Immature natural killer cell (primary cell): Measurements from ENCODE around the gene CYGB. TPM values are rescaled to one million over a fixed set of nuclear protein-coding genes. Genes with fewer than 3 reads are reported as not detected.
"Not testable (repeated sequence)": the region's sequence is repeated elsewhere in the genome, so short reads cannot be mapped to it uniquely, and the experiment has no call there.

ENCODE experiments used
- DNase-seq, 3 donors: peaks; one replicate each; pipeline ENCODE4 v3.0.0; 2022; ENCODE audit warnings: mixed read lengths in 1 of 3
- H3K27ac Mint-ChIP-seq, 6 donors: one replicate each; pipeline ENCODE4 v1.8.0; 2020; ENCODE audit warnings: mixed read lengths in 6 of 6, mild to moderate bottlenecking in 5 of 6, inconsistent platforms in 4 of 6, moderate library complexity in 3 of 6
- H3K27me3 Mint-ChIP-seq, 3 donors: one replicate each; pipeline ENCODE4 v1.8.0; 2020 to 2021; ENCODE audit warnings: low read depth in 3 of 3, mild to moderate bottlenecking in 3 of 3, mixed read lengths in 3 of 3, moderate library complexity in 3 of 3, inconsistent platforms in 1 of 3
- H3K36me3 Mint-ChIP-seq, 3 donors: one replicate each; pipeline ENCODE4 v1.8.0; 2020; ENCODE audit warnings: mixed read lengths in 3 of 3, inconsistent platforms in 2 of 3, mild to moderate bottlenecking in 2 of 3
- H3K4me1 Mint-ChIP-seq, 2 donors: one replicate each; pipeline ENCODE4 v1.8.0; 2020; ENCODE audit warnings: inconsistent platforms in 2 of 2, mild to moderate bottlenecking in 2 of 2, mixed read lengths in 2 of 2, moderate library complexity in 1 of 2
- H3K4me3 Mint-ChIP-seq, 5 donors: one replicate each; pipeline ENCODE4 v1.8.0; 2020; ENCODE audit warnings: mild to moderate bottlenecking in 5 of 5, mixed read lengths in 5 of 5, inconsistent platforms in 3 of 5, moderate library complexity in 3 of 5
- H3K9me3 Mint-ChIP-seq, 6 donors: one replicate each; pipeline ENCODE4 v1.8.0; 2020; ENCODE audit warnings: mild to moderate bottlenecking in 6 of 6, mixed read lengths in 6 of 6, inconsistent platforms in 4 of 6, moderate library complexity in 3 of 6
- polyA plus RNA-seq, 3 donors: library from polyadenylated mRNA; unstranded; fragments of 300-500 nt; fragmentation: Illumina TruSeq; gene quantifications; one replicate each; pipeline ENCODE4 v1.2.3, GENCODE V29; 2021

Gene CYGB
- polyA plus RNA-seq, 3 donors from 2014 or later, result 0.09 to 0.41 TPM; not detected in 1

DNA sequence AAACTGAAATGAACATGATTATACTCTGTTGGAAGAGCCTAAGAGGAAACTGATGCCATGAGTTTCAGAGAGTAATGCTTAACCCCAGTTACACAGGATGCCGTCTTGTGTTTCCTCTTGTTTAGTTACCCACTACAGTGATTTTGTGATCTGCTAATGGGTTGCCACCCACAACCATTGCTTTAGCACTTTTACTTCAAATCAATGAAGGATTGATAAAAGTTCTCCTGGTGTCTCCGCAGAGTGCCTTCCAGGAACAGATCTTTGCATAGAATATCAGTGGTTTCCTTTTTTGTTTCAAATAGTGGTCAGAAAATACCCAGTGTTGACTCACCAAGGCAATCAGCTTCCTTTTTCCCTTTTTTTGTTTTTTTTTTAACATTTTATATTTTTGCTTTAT lies 25.9 kb upstream of the CYGB start:
- peak overlapping the region in 2 of 6 donors; percentile 65 to 85 for H3K27ac Mint-ChIP-seq
- peaks cover 28 to 39% of the 10 kb centered on the region in 2 donors for H3K4me1 Mint-ChIP-seq
- peaks cover 14 to 28% (median 18%) of the 10 kb centered on the region in 3 donors for H3K36me3 Mint-ChIP-seq
- H3K4me3 Mint-ChIP-seq, DNase-seq, H3K27me3 Mint-ChIP-seq, H3K9me3 Mint-ChIP-seq: not testable (repeated sequence)

DNA sequence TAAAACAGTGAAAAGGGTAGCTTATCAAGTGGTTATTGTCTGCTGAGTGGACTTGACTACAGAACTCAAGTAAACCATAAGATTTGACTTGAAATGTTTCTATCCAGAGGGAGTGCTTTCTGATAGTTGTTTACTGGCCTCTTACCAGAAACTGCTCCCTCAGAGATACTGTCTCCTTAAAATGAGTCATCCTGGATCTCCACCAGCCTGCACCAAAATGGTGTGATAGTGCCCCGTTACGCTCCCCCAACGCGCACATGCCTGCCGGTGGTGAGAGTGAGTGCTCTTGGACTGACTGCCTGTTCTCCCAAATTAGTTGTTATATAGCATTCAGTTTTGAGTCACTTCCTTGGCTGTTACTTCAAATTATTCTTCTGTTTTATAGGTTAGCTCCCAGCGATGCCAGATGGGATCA lies 25.2 kb upstream of the CYGB start:
- Mint-ChIP-seq H3K36me3 (peaks cover 14 to 28% (median 18%) of the 10 kb centered on the region in 3 donors), H3K27ac (peak overlapping the region in 2 of 6 donors; percentile 65 to 89), H3K27me3 (peaks cover 0 to 4% (median 3%) of the 10 kb centered on the region in 3 donors), H3K4me3 (peak overlapping the region in 1 of 5 donors; percentile 44), H3K4me1 (peaks cover 29 to 39% of the 10 kb centered on the region in 2 donors), H3K9me3 (no peaks in the 10 kb centered on the region)
- DNase-seq, result no peak

DNA sequence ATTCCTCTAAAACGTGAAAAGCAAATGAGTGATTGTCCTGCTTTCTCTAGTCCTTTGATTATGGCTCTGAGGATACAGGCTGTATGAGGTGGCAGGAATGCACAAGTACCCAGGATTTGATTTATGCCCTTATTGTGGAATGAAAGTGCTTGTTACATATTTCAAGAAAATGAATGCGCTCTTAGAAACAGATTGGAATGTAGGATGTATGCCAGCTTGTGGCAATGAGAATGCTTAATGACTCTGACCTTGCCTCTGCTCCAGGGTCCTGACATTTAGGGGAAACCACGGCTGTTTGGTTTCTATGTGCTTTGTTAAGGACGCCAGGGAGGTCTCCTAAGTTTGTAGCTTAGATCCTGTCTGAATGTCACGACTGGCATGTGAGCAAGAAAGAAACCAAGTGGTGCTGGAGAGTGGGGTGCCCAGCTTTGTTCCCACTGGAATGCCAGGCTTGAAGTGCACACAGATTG lies 24.3 kb upstream of the CYGB start:
- Mint-ChIP-seq H3K36me3 (peaks cover 14 to 28% (median 18%) of the 10 kb centered on the region in 3 donors), H3K4me3 (peak overlapping the region in 1 of 5 donors; percentile 70), H3K9me3 (no peaks in the 10 kb centered on the region), H3K27me3 (peaks cover 4 to 12% (median 10%) of the 10 kb centered on the region in 3 donors), H3K27ac (peak overlapping the region in 2 of 6 donors; percentile 53 to 92), H3K4me1 (peaks cover 31 to 39% of the 10 kb centered on the region in 2 donors)
- DNase-seq, result no peak

DNA sequence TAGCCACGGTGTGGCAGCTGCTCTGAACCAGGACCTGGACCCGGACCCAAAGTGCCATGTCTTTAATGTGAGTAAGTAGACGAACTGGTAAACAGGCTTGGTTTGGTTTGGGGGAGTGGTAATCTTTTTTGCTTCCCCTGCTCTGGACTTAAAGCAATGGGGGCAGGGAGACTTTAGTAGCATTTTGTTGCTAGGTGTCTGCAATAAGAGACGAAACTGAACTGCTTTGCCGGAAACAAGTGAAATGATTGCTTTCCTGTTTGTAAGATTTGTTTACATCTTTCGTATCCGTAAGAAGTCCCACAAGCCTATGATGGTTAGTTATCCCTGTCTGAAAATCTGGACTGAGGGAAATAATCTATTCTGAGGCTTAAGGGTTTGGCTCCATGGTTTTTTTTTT lies 23.8 kb upstream of the CYGB start:
- peaks cover 36 to 43% of the 10 kb centered on the region in 2 donors for H3K4me1 Mint-ChIP-seq
- H3K4me3 Mint-ChIP-seq, result peak overlapping the region in 1 of 5 donors; percentile 70
- H3K27ac Mint-ChIP-seq, result peak overlapping the region in 2 of 6 donors; percentile 53 to 92
- peak in 1 of 3 donors; percentile 55 for DNase-seq
- H3K9me3 Mint-ChIP-seq, result no peaks in the 10 kb centered on the region
- H3K27me3 Mint-ChIP-seq, result peaks cover 8 to 15% (median 9%) of the 10 kb centered on the region in 3 donors
- peaks cover 14 to 28% (median 18%) of the 10 kb centered on the region in 3 donors for H3K36me3 Mint-ChIP-seq

DNA sequence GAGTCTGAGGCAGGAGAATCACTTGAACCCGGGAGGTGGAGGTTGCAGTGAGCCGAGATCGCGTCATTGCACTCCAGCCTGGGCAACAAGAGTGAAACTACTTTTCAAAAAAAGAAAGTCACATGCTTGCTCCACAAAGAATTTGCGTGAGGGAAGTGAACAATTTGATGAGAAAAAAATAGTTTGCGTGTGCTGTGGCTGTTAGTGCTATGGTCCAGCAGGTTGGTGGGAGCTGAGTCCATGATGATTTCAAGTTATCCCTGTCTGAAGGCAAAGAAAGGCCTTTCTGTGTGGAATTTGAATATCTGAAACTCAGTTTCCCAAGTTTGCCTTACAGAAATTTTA lies 23.3 kb upstream of the CYGB start:
- H3K4me3 Mint-ChIP-seq, result peak overlapping the region in 1 of 5 donors; percentile 70
- peak overlapping the region in 3 of 6 donors; percentile 50 to 92 (median 53) for H3K27ac Mint-ChIP-seq
- H3K36me3 Mint-ChIP-seq, result peaks cover 14 to 27% (median 15%) of the 10 kb centered on the region in 3 donors

DNA sequence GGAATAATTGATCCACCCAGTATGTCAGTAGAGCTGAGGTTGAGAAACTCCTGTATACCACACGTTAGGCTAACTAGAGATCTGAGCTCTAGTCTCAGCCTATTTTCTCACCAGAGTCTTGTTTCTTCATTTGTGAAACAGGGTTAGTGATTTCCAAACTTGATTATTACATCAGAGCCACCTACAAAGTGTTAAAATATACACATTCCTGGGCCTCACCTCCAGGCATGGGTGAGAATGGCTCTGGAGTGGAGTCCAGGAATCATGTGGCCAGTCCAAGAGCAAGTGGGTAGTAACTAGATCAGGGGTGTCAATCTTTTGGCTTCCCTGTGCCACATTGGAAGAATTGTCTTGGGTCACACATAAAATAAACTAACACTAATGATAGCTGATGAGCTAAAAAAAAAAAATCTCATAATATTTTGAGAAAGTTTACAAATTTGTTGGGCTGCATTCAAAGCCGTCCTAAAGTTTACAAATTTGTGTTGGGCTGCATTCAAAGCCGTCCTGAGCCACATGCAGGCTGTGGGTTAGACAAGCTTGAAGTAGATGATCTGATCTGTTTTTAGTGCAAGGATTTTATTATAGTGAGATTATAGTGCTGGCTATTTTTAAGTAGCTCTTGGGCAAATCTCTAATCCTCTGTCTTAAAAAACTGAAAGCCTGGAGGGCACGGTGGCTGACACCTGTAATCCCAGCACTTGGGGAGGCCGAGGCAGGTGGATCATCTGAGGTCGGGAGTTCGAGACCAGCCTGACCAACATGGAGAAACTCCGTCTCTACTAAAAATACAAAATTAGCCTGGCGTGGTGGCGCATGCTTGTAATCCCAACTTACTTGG lies 22.7 kb upstream of the CYGB start:
- peak overlapping the region in 5 of 6 donors; percentile 31 to 92 (median 53) for H3K27ac Mint-ChIP-seq
- no peak for DNase-seq
- H3K4me1 Mint-ChIP-seq, result peaks cover 38 to 51% of the 10 kb centered on the region in 2 donors
- peaks cover 9 to 21% (median 10%) of the 10 kb centered on the region in 3 donors for H3K36me3 Mint-ChIP-seq
- peaks cover 7 to 15% (median 8%) of the 10 kb centered on the region in 3 donors for H3K27me3 Mint-ChIP-seq
- H3K9me3 Mint-ChIP-seq, result no peaks in the 10 kb centered on the region
- H3K4me3 Mint-ChIP-seq, result peak overlapping the region in 2 of 5 donors; percentile 21 to 70

More for the DNA sequence above, 23.3 kb upstream of the CYGB start:
- Mint-ChIP-seq H3K9me3 (no peaks in the 10 kb centered on the region), H3K27me3 (peaks cover 7 to 15% (median 8%) of the 10 kb centered on the region in 3 donors), H3K4me1 (peaks cover 36 to 47% of the 10 kb centered on the region in 2 donors)
- DNase-seq, result no peak

DNA sequence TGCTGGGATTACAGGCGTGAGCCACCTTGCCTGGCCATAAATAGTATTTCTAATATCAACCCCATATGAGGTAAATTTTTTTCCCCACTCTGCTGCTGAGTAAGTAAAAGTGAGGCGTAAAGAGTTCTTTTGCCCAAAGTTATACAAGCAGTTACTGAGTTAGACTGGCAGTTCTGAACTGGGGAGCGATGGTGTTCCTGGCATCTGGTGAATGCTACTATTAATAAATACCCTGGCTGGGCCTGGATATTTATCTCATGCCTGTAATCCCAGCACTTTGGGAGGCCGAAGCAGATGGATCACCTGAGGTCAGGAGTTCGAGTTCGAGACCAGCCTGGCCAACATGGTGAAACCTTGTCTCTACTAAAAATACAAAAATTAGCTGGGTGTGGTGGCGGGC lies 22.0 kb upstream of the CYGB start:
- H3K4me1 Mint-ChIP-seq, result peaks cover 38 to 51% of the 10 kb centered on the region in 2 donors
- peaks cover 7 to 15% (median 8%) of the 10 kb centered on the region in 3 donors for H3K27me3 Mint-ChIP-seq
- DNase-seq, H3K9me3 Mint-ChIP-seq: not testable (repeated sequence)
- H3K36me3 Mint-ChIP-seq, result peaks cover 8 to 13% (median 9%) of the 10 kb centered on the region in 3 donors
- H3K27ac Mint-ChIP-seq, result peak overlapping the region in 5 of 6 donors; percentile 14 to 99 (median 96)
- H3K4me3 Mint-ChIP-seq, result peak overlapping the region in 3 of 5 donors; percentile 21 to 99 (median 97)

DNA sequence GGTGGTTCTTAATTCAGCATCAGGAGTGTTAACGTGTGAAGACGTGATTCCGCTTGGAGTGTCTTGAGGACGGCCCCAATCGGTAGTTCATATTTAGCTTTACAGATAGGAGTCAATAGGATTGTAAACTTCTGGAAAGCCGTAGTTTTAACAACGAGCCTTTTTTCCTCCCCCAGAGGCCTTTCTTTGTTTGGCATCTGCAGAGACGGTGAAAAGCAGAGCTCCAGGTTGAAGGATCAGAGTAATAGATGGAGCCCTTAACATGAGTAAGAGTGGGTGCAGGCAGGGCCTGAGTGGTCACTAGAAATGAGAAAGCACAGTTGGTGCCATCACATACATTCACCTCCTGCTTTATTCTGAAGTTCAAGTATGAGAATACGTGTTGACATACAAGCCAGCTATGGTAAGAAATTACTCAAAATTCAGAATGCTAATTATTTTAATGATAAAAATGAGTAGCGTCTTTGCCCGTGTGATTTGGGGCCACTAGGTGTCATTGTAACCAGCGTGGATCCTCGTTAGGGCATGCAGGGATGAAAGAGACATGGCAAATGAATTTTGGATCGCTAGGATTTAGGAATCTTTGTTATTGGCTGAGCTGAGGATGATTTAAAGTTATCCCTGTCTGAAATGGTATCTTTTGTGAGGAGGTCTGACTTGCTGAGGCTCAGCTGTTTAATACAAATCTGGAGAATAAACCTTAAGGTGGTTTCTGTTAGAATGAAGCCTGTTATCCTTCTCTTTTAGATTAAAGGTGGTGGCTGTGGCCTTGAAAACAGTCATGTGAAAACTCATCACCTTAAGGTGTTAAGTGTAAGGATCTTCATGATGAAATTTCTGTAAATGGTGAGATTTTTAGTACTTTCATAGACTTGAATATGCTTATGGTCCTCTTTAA lies 20.9 kb upstream of the CYGB start:
- Mint-ChIP-seq H3K4me3 (peak overlapping the region; percentile 89 to 99 (median 97)), H3K4me1 (peaks cover 38 to 51% of the 10 kb centered on the region in 2 donors), H3K27ac (peak overlapping the region; percentile 94 to 99 (median 98)), H3K36me3 (peaks cover 8 to 11% (median 8%) of the 10 kb centered on the region in 3 donors), H3K9me3 (no peaks in the 10 kb centered on the region), H3K27me3 (peaks cover 7 to 15% (median 8%) of the 10 kb centered on the region in 3 donors)
- DNase-seq, result no peak

DNA sequence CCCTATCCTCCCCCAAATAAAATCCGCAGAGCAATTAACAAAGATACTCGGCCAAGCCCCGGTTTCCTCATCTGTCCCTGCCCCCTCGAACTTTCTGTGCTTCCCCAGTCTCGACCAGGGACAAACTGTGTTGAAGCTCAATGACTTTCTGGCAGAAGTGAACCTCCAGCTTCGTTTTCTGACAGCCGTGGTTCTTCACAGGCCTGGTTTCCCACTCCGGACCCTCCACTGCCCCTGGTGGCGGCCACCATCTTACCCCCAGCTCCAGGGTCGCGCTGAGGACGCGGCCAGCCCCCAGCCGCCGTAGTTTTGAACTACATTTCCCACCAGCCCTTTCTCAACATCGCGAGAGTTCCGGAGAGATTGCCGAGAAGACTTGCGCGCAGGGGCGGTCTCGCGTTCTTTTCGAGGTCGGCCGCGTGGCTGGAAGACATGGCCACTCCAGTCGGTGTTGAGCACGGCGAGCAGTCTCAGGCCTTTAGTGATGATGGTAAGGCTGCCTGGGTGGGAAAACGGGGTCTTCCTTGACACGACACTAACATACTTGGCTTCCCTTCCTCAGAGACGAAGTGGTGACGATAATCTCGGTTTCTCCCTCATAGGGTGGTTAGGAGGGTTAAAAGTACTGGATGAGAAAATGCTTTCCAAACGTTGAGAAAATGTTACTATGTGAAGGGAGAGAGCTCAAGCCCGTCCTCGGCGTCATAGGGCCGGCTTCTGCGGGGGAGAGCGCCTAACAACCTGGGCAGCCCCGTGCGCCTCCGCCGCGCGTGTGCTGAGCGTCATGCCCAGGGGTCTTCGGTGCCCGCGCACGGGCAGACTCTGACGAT lies 20.1 kb upstream of the CYGB start:
- peaks cover 35 to 51% of the 10 kb centered on the region in 2 donors for H3K4me1 Mint-ChIP-seq
- peaks cover 4 to 6% (median 6%) of the 10 kb centered on the region in 3 donors for H3K36me3 Mint-ChIP-seq
- no peaks in the 10 kb centered on the region for H3K9me3 Mint-ChIP-seq

DNA sequence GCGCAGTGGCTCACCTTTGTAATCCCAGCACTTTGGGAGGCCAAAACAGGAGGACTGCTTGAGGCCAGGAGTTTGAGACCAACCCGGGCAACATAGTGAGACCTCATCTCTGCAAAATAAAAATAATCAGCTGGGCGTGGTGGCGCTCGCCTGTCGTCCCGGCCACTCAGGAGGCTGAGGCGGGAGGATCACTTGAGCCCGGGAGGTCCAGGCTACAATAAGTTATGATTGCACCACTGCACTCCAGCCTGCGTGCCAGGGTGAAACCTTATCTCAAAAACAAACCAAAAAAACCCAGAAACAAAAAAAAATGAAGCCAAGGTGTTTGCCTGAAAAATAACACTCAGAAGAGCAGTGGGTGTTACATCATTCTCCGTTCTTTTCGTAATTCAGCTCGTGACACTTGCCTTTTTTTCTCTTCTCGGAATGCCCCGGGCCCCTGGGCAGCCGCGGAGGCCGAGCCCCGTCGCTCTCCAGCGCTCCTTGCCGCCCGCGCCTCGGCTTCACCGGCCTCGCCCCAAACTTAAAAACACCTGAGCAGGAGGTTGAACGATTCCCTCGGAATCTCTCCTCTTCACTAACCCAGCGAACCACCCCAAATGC lies 19.4 kb upstream of the CYGB start:
- Mint-ChIP-seq H3K4me1 (peaks cover 35 to 51% of the 10 kb centered on the region in 2 donors), H3K36me3 (peaks cover 3 to 4% (median 4%) of the 10 kb centered on the region in 3 donors), H3K27ac (peak overlapping the region; percentile 94 to 99 (median 98)), H3K4me3 (peak overlapping the region; percentile 89 to 99 (median 97)), H3K9me3 (no peaks in the 10 kb centered on the region), H3K27me3 (peaks cover 7 to 15% (median 8%) of the 10 kb centered on the region in 3 donors)
- DNase-seq, result peak; percentile 68 to 76 (median 74)

More for the DNA sequence above, 20.1 kb upstream of the CYGB start:
- Mint-ChIP-seq H3K4me3 (peak overlapping the region; percentile 89 to 99 (median 97)), H3K27ac (peak overlapping the region; percentile 94 to 99 (median 98)), H3K27me3 (peaks cover 7 to 15% (median 8%) of the 10 kb centered on the region in 3 donors)
- peak; percentile 95 to 96 (median 96) for DNase-seq

DNA sequence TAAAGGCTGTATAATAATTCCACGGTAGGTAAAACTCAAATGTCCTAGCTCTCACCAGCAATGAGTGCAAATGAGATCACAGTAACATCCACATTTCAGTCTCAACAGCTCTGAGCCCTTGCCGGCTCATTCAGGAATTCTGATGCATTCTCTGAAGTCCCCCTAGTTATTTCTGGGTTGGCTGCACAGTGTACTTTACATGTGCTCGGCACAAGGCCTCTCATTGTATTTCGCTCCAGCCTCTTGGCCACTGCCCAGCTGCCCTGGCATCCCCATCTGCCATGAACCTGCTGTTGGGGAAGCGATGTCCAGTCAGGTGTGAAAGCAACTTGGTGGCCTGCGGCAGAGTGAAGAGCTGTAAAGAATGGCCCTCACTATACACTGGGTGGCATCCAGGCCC lies 16.6 kb upstream of the CYGB start:
- no peaks in the 10 kb centered on the region for H3K9me3 Mint-ChIP-seq
- H3K4me1 Mint-ChIP-seq, result peaks cover 29 to 36% of the 10 kb centered on the region in 2 donors
- no peak overlapping the region for H3K27ac Mint-ChIP-seq
- no peaks in the 10 kb centered on the region for H3K36me3 Mint-ChIP-seq
- no peak for DNase-seq
- peaks cover 7 to 15% (median 8%) of the 10 kb centered on the region in 3 donors for H3K27me3 Mint-ChIP-seq
- no peak overlapping the region for H3K4me3 Mint-ChIP-seq
